Measurements from ENCODE around the gene HS6ST2.

GRCh38 chrX:132745593-132745992, 212.8 kb downstream of the HS6ST2 start:
- no peak for TF ChIP-seq TAF1 (IDR thresholded peaks at IDR 0.05; ENCODE audit: borderline replicate concordance, low read depth, low read length)
- TF ChIP-seq TEAD4 (IDR thresholded peaks at IDR 0.05; ENCODE audit: borderline replicate concordance, insufficient read depth), result no peak
- TF ChIP-seq PBX3 (IDR thresholded peaks at IDR 0.05), result no peak
- TF ChIP-seq CTCF (IDR thresholded peaks at IDR 0.05), result no peak
- no peak for TF ChIP-seq USF1 (IDR thresholded peaks at IDR 0.05; ENCODE audit: borderline replicate concordance, low read depth)
- TF ChIP-seq GATA2 (CRISPR knock-in tag; IDR thresholded peaks at IDR 0.05), result no peak
- no peak for TF ChIP-seq MAX (IDR thresholded peaks at IDR 0.05; ENCODE audit: low read depth)
- TF ChIP-seq POLR2AphosphoS5 (IDR thresholded peaks at IDR 0.05; ENCODE audit: low read depth, low read length), result no peak
- TF ChIP-seq REST (IDR thresholded peaks at IDR 0.05; ENCODE audit: low read depth, low read length), result no peak
- TF ChIP-seq EZH2phosphoT487 (IDR thresholded peaks at IDR 0.05; ENCODE audit: borderline replicate concordance, low read depth), result no peak
- TF ChIP-seq YY1 (IDR thresholded peaks at IDR 0.05; ENCODE audit: low read depth), result no peak
- TF ChIP-seq NFIC (IDR thresholded peaks at IDR 0.05; ENCODE audit: borderline replicate concordance), result no peak
- TF ChIP-seq RAD21 (IDR thresholded peaks at IDR 0.05; ENCODE audit: low read length), result no peak

Data from SK-N-SH (cell line).